ENCODE results near the gene AMT.

Gene AMT

GRCh38 chr3:49422379-49423248, at the start of gene AMT:
Gene AMT (minus strand): TSS chr3:49422473. CDS start chr3:49422450, 23 bp downstream.
- no peak for DNase-seq (ENCODE audit: low read depth)

GRCh38 chr3:49470714-49471420, 48.6 kb upstream of the AMT start:
- DNase-seq (ENCODE audit: low read depth) = no peak

GRCh38 chr3:49469936-49470713, 47.9 kb upstream of the AMT start, which contains the start of gene DAG1:
Gene DAG1 (plus strand): TSS chr3:49470267. CDS start chr3:49510535, 40,268 bp downstream.
- peak; percentile 96 for DNase-seq (ENCODE audit: low read depth)

- DNase-seq (ENCODE audit: low read depth) = peak; percentile 84
Observed at GRCh38 chr3:49469037-49469935, 47.0 kb upstream of the AMT start.

- no peak for DNase-seq (ENCODE audit: low read depth)
Observed at GRCh38 chr3:49466085-49466484, 43.8 kb upstream of the AMT start.

GRCh38 chr3:49465270-49466034, 43.2 kb upstream of the AMT start:
- no peak for DNase-seq (ENCODE audit: low read depth)

- no peak for DNase-seq (ENCODE audit: low read depth)
Observed at GRCh38 chr3:49462222-49462621, 39.9 kb upstream of the AMT start.

- DNase-seq (ENCODE audit: low read depth) = no peak
Observed at GRCh38 chr3:49461443-49462171, 39.3 kb upstream of the AMT start.

GRCh38 chr3:49460956-49461355, 38.7 kb upstream of the AMT start:
- DNase-seq (ENCODE audit: low read depth) = no peak

GRCh38 chr3:49460188-49460890, 38.1 kb upstream of the AMT start:
- no peak for DNase-seq (ENCODE audit: low read depth)

GRCh38 chr3:49456466-49456865, 34.2 kb upstream of the AMT start:
- DNase-seq (ENCODE audit: low read depth) = no peak

GRCh38 chr3:49454898-49455681, 32.8 kb upstream of the AMT start:
- DNase-seq (ENCODE audit: low read depth) = no peak

- DNase-seq (ENCODE audit: low read depth) = no peak
Observed at GRCh38 chr3:49454458-49454857, 32.2 kb upstream of the AMT start.

- DNase-seq (ENCODE audit: low read depth) = no peak
Observed at GRCh38 chr3:49453621-49454020, 31.3 kb upstream of the AMT start.

GRCh38 chr3:49445391-49445790, 23.1 kb upstream of the AMT start:
- no peak for DNase-seq (ENCODE audit: low read depth)

GRCh38 chr3:49434731-49435130, 12.5 kb upstream of the AMT start:
- no peak for DNase-seq (ENCODE audit: low read depth)

GRCh38 chr3:49428752-49429080, 6.4 kb upstream of the AMT start:
- no peak for DNase-seq (ENCODE audit: low read depth)

- DNase-seq (ENCODE audit: low read depth) = no peak
Observed at GRCh38 chr3:49427586-49427985, 5.3 kb upstream of the AMT start.

GRCh38 chr3:49424816-49425215, 2.5 kb upstream of the AMT start:
- no peak for DNase-seq (ENCODE audit: low read depth)

All from fibroblast of gingiva (primary cell).